Fibroblast of the conjunctiva (primary cell): ENCODE data around the gene PCIF1.
"Not testable (repeated sequence)": the region's sequence is repeated elsewhere in the genome, so short reads cannot be mapped to it uniquely, and the experiment has no call there.

Experiments
- DNase-seq: peaks from one replicate; pipeline ENCODE4 v3.0.0-alpha.2; 2010; ENCODE audit warnings: low read depth

The PCIF1 gene

DNA sequence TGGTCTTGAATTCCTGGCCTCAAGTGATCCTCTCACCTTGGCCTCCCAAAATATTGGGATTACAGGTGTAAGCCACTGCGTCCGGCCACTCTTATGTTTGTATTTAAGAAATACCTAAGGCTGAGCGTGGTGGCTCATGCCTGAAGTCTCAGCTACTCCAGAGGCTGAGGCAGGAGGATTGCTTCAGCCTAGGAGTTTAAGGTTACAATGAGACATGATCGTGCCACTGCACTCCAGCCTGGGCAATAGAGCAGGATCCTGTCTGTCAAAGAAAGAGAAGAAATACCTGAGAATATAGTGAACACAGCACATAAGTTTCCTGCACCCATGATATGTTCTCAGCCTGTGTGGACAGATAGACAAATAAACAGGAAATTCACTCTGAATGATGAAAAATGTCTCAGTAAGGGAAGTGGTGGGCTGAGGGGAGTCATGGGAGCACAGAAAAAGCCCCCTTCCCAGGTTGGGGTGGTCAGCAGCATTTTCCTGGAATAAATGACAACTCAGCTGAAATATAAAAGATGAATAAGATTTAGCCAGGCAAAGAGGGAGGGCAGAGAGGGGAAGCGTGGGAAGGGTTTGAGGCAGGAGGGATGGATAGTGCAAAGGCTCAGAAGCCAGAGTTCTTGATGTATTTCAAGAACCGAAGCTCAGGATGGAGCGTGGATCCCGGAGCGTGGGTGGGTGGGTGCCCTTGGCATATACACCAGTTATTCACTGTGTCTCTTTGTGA lies 60.4 kb downstream of the PCIF1 start:
- no peak for DNase-seq

DNA sequence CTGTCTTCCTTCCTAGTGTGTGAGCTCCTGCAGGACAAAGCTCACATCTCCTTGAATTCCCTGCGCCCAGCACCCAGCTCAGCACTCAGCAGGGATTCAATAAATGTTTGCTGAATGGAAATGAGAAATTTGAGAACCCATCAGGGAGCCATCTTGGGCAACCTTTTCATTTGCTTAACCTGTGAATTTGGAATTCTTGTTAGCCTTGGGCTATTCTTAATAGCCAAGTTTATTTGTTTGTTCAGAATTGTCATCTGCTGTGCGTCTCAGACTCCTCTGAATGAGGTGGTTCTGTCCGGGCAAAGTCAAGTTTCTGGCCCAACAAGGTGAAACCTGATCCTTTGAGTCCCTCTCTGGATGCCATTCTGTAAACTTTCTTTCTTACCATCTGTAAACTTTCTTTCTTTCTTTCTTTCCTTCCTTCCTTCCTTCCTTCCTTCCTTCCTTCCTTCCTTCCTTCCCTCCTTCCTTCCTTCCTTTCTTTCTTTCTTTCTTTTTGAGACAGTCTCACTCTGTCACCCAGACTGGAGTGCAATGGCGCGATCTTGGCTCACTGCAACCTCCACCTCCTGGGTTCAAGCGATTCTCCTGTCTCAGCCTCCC lies 61.1 kb downstream of the PCIF1 start:
- DNase-seq: not testable (repeated sequence)

DNA sequence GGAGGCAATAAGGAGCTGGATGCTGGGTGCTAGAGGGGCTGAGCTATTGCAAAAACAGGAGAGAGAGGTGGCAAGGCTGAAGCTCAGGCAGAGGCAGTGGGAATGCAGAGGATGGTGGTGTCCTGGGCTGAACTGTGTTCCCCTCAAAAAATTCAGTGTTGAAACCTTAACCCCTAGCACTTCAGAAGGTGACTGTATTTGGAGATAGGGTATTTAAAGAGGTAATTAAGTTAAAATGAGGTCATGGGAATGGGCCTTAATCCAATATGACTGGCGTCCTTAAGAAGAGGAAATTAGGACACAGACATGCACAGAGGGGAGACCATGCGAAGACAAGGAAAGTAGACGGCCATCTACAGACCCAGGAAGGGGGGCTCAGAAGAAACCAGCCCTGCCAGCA lies 62.7 kb downstream of the PCIF1 start:
- DNase-seq: no peak
